NCI-H1092 (cell line): ENCODE data around the gene VSIG10.
"Not testable (repeated sequence)": the region's sequence is repeated elsewhere in the genome, so short reads cannot be mapped to it uniquely, and the experiment has no call there.

Experiments
- DNase-seq: peaks from one replicate; lab custom pipeline; 2025; lab: John Stamatoyannopoulos, UW

Gene VSIG10, protein sequence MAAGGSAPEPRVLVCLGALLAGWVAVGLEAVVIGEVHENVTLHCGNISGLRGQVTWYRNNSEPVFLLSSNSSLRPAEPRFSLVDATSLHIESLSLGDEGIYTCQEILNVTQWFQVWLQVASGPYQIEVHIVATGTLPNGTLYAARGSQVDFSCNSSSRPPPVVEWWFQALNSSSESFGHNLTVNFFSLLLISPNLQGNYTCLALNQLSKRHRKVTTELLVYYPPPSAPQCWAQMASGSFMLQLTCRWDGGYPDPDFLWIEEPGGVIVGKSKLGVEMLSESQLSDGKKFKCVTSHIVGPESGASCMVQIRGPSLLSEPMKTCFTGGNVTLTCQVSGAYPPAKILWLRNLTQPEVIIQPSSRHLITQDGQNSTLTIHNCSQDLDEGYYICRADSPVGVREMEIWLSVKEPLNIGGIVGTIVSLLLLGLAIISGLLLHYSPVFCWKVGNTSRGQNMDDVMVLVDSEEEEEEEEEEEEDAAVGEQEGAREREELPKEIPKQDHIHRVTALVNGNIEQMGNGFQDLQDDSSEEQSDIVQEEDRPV

DNA sequence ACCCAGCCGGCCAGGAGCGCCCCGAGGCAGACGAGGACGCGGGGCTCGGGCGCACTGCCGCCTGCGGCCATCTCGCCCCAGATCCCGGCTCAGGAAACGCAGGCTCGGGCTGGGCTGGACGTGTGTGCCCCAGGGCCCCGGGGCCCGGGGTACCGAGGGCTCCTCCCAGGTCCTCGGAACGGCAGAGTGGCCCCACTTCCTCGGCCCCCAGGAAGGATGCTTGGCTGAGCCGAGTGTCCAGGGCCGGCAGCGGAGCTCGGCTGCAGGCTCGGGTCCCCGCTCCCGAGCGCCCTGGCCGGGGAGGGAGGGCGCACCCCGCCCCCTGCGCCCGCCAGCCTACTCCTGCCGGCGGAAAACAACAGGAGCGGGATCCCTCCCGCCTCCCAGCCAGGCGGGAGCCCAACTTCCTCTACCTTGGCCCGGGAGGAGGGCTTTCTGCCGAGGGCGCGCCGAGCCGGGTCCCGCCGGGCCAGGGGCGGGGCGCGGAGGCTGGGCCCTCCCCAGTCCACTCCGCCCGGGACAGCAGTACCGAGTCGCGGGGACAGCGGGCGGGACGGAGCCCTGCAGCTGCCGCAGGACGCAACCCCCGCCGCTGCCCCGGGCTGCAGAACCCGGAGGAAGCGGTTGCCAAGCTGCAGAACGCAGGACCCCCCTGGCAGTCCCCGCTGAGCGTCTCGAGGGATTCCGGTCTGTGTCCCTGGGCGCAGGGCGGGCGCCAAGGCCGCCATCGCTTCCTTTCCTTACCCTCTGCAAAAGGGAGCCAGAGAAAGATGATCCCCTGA, at the start of gene VSIG10:
TSS of gene VSIG10 (minus strand) at position 411 of the 782 bp plus-strand sequence. CDS start at position 71, 340 bp downstream.
- no peak for DNase-seq

DNA sequence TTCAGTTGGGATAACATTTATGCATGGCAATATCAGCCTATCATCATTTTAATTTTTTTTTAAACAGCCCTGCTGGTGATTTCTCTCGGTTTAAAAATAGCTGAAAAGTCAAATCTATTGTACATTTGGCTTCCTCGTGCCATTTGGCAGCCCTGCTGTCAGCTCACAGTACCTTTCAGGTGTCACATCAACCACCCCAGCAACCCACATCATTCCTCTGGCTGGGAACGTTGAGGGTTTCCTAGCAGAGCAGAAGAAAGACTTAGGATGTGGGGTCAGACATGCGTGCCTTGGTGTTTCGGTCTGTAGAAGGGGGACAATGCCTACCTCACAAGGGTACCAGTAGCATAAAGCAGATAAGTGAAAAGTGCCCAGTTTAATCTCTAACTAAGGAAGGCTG, 47.9 kb upstream of the VSIG10 start:
- DNase-seq: no peak

DNA sequence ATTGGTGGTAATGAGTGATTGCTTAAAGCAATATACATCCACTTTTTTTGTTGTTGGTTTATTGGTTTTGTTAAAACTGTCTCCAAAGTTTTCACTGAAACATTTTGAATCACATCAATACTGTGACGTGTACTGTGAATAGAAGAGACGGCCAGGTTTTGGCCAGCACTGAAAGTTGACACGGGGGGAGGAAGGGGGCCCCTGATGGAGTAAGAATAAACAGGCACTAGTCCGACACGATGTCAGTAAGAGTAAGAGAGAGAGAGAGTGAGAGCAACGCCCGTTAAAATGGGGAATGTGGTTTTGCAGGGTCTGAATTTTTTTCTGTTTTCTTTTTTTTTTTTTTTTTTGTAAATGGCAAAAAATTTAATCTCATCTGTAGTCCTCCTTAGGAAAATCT, 46.8 kb upstream of the VSIG10 start:
- DNase-seq: no peak

DNA sequence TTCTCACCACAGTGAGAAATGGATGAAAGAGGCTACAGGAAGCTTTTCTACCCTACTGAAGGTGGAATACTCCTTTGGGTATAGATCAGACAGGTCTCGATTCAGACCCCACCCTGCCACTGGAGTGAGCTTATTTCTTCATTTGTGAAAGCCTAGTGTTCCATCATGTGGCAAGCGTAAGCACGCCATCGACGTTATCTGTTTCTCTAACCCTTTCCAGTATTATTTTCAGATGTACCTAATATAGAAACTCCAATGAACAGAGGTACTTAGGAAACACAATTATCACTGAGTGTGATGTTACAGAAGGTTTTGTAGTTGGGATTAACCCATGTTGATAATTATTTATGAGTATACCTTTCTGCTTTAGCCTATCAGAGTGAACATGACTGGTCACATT, 44.5 kb upstream of the VSIG10 start:
- no peak for DNase-seq

DNA sequence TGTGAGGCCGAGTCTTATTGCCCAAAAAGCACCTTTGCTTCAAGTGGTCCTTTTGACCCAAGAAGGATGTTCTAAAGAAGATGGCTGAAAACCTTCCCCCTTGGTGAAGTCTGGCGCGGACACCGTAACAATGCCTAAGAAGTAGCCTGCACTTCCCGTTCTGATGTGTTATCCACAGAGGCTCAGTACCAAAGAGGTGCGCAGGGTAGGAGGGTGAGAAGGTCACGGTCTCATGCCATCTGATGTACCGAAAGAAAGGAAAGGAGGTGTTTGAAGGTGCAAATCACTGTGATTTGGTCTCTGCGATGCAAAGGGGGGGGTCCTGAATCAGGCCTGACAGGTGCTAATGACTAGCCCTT, 42.0 kb upstream of the VSIG10 start:
- DNase-seq: no peak

DNA sequence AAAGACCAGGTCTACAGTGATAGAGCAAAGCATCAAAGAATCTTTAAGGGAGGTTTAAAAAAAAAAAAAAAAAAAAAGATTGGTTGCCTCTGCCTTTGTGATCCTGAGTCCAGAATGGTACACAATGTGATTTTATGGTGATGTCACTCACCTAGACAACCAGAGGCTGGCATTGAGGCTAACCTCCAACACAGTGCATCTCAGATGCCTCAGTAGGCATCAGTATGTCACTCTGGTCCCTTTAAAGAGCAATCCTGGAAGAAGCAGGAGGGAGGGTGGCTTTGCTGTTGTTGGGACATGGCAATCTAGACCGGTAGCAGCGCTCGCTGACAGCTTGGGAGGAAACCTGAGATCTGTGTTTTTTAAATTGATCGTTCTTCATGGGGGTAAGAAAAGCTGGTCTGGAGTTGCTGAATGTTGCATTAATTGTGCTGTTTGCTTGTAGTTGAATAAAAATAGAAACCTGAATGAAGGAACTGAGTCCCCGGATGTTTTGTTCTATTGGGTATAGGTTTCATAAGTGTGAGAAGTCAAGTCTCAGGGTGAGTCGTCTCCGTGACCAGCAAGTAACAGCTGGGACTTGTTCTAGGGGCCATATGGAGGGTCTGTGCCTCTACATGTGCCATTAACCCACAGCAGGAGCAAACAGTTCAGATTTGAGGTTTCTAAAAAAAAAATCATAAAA, 41.4 kb upstream of the VSIG10 start:
- no peak for DNase-seq

DNA sequence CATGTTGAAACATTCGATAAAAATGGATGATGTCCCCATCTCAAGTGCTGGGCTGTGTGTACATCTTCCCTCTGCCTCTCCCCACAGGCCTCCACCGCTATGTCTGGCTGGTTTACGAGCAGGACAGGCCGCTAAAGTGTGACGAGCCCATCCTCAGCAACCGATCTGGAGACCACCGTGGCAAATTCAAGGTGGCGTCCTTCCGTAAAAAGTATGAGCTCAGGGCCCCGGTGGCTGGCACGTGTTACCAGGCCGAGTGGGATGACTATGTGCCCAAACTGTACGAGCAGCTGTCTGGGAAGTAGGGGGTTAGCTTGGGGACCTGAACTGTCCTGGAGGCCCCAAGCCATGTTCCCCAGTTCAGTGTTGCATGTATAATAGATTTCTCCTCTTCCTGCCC, 40.7 kb upstream of the VSIG10 start:
- no peak for DNase-seq

DNA sequence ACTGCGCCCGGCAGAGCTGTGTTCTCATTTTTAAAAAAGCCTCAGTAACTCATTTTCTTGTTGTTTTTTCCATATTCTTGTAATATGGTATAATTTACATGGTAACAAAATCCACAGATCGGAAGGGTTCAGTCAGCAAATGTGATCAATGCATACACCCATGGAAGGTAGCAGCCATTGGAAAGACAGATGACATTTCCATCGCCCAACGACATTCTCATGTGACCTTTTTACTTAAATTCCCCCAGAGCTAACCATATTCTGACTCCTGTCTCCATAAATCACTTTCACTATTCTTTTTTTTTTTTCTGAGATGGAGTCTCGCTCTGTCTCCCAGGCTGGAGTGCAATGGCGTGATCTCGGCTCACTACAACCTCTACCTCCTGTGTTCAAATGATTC, 37.0 kb upstream of the VSIG10 start:
- DNase-seq: no peak

DNA sequence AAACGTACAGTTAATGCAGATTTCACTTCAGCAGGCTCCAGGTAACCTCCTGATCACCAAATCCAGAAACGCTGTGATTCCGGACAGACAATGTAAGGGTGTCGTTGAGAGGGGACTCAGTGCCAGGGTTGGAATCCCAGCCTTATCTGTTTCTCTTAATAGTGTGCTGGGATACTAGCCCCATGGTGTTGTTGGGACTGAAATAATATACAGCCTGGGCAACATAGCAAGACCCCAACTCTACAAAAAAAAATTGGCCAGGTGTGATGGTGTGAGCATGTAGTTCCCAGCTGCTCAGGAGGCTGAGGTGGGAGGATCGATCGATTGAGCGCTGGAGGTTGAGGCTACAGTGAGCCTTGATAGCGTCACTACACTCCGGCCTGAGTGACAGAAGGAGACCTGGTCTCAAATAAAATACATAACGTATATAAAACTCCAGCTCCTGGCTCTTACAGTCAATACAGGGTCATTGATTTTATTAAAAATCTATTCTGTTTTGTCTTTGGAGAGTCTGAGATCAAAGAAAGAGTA, 33.4 kb upstream of the VSIG10 start:
- no peak for DNase-seq

DNA sequence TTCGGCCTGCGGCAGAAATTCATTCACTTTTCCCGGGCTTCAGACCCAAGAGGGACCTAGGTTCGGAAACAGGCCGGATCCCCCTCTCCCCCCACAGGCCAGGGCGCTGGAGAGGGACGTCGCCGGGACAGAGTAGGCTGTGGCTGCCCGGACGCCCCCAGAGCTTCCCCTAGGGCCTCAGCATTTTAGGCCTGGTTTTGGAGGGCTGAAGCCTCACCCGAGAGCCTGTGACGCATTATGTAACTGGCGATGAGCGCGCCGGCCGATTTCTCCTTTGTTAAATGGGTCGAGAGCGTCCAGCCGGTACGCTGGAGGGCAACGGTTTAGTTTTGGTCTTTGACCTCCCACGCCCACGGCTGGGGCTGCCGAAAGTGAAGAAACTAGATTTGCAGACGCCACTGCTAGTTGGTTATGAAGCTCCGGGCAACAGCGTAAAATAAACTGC, 32.8 kb upstream of the VSIG10 start:
- no peak for DNase-seq

DNA sequence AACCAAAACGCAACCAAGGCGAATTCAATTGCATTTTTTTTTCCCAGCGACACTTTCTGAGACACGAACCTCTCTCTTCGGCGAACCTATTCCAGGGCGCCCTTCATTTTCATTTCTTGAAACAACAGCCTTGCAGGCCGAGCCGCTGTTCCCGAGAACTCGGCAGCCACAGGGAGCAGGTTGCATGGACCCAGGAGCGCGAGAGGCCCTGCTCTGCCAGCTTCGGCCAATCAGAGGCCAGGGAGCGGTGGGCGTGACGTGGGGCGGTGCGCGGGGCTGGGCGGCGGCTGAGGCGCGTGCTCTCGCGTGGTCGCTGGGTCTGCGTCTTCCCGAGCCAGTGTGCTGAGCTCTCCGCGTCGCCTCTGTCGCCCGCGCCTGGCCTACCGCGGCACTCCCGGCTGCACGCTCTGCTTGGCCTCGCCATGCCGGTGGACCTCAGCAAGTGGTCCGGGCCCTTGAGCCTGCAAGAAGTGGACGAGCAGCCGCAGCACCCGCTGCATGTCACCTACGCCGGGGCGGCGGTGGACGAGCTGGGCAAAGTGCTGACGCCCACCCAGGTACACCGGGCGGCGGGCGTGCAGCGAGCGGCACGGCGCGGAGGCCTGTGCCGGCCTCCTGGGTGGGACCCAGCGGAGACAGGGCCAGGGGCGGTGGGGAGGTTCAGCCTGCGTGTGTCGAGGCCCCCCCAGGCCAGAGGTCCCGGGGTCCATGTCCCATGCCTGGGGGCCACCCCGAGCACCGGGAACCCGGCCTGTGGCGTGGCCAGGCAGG, 32.2 kb upstream of the VSIG10 start, which contains the start of gene PEBP1:
TSS of gene PEBP1 (plus strand) at position 337 of the 771 bp plus-strand sequence. CDS start at position 423, 86 bp downstream.
- peak; percentile 71 for DNase-seq

DNA sequence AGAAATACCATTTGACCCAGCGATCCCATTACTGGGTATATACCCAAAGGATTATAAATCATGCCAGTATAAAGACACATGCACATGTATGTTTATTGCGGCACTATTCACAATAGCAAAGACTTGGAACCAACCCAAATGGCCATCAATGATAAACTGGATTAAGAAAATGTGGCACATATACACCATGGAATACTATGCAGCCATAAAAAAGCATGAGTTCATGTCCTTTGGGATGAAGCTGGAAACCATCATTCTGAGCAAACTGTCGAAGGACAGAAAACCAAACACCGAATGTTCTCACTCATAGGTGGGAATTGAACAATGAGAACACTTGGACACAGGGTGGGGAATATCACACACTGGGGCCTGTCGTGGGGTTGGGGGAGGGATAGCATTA, 25.6 kb upstream of the VSIG10 start:
- DNase-seq: not testable (repeated sequence)

DNA sequence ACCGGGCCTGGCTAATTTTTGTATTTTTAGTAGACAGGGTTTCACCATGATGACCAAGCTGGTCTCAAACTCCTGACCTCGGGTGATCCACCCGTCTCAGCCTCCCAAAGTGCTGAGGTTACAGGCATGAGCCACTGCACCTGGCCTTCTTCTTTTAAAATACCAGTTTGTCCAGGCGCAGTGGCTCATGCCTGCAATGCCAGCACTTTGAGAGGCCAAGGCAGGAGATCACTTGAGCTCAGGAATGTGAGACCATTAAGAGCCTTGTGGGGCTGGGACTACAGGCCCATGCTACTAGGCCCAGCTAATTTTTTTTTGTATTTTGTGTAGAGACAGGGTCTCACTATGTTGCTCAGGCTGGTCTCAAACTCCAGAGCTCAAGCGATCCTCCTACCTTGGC, 24.1 kb upstream of the VSIG10 start:
- no peak for DNase-seq

DNA sequence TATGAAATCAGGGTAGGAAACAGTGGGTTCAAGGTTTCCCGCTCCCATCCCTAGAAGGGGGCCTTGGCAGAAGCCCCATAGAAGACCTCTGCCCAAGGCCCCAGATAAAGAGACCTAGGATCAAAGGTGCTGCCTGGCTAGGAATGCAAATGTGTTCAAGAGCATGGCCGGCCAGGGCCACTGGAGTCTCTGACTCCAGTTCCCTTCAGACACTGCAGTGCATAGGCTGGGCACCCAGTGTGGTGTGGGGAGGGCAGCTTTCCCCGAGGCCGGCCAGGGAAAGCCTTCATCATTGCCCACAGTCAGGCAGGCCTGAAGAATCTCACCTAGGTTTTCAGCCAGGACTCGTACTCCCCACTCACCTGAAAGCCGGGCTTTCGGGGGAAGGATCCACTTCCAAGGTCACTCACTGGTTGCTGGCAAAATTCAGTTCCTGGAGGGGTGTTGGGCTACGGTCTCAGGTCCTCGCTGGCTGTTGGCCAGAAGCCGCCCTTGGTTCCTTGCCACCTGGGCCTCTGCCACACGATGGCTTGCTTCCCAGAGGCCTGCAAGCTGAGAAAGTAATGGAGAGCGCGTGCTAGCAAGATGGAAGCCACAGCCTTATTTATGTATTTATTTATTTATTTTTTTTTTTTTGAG, 22.4 kb upstream of the VSIG10 start:
- DNase-seq: peak; percentile 51

DNA sequence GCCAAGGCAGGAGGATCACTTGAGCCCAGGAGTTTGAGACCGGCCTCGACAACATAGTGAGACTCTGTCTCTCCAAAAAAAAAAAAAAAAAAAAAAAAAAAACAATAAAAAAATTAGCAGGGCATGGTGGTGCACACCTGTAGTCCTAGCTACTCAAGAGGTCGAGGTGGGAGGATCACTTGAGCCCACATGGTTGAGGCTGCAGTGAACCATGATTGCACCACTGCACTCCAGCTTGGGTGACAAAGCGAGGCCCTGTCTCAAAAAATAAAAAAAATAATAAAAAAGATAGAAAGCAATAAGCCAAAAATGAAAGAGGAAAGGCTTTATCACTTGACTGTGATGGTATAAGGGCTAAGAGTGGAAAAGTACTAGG, 21.9 kb upstream of the VSIG10 start:
- no peak for DNase-seq

DNA sequence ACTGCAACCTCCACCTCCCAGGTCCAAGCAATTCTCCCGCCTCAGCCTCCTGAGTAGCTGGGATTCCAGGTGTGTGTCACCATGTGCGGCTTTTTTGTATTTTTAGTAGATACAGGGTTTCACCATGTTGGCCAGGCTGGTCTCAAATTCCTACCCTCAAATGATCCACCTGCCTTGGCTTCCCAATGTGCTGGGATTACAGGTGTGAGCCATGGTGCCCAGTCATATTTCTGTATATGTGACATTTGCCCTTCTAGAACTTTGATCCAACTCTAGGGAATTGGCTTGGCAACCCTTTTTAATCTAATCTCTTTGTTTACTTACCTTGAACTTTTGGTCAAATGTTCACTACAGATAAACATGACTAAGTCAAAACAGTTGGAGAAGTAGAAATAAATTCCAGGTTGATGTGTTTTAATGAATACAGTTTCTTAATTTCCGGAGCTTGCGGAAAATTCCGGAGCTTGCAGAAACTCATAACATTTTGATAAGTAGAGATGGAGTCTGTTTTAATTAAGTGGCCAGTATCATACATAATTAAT, 20.6 kb upstream of the VSIG10 start:
- DNase-seq: no peak

DNA sequence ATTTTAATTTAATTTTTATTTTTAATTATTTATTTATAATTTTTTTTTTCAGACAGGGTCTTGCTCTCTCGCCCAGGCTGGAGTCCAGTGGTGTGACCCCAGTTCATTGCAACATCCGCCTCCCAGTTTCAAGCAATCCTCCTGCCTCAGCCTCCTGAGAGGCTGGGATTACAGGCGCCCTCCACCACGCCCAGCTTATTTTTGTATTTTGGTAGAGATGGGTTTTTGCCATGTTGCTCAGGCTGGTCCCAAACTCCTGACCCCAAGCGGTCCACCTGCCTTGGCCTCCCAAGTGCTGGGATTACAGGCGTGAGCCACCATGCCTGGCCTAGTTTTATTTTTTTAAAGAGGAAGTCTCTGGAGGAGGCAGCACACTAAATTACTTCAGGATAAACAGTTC, 18.5 kb upstream of the VSIG10 start:
- DNase-seq: no peak

DNA sequence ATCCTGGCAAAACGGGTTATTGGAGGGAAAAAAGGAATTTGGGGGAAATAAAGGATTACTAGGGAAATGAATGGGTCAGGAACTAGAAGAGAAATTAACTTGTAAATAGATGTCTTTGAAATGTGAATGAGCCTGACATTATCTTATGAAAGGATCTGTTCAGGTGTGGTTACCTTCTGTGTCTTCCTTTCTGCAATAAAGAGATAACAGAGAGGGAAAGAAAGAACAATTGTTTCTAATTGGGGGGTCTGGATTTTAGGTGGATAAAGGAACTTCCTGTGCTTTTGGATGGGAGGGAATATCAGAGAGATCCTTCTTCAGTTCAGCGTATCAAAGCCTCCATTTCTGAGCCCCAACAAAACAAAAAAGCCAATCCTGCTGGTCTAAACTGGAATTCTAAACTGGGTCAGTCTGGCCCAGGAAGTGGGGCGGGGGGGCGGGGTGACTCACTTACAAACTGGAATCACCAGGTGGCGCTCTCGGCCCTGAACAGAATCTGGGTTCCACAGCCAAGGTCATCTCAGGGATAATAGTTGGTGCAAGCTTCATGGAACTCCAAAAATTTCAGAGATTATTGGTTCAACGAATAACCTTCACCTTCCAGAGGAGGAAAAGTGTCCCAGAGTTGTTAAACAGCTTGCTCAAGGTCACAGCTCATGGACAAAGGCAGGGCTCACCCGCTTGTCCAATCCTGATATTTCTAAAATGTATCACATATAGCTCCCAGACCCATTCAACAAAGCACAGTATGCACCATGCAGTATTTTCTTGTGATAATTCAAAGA, 17.0 kb upstream of the VSIG10 start:
- peak; percentile 23 for DNase-seq

DNA sequence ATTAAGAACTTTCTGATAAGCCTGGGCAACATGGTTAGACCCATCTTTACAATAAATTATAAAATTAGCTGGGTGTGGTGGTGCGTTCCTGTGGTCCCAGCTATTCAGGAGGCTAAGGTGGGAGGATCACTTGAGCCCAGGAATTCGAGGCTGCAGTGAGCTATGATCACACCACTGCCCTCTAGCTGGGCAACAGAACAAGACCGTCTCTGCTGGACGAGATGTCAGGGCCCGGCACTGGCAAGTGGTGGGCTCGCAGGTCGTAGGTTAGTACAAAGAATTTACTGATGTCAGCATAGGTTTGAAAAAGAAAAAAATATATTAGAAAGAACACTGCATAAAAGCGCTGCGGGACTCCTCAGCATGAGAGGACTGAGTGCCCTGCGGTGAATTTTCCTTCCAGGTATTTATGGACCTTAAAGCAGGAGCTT, 15.7 kb upstream of the VSIG10 start:
- DNase-seq: no peak

DNA sequence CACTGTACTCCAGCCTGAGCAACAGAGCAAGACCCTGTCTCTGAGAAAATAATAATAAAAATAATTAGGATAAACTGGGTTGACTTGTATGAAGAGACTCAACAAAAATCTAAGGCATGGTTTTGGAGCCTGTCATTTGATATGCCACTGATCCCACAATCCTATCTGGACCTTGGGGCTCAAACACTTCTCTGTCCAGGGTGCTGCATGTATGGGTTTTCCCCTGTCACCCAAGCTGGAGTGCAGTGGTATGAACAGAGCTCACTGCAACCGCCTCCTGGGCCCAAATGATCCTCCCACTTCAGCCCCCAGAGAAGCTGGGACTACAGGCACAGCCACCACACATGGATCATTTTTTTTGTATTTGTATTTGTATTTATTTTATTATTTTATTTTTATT, 5.3 kb upstream of the VSIG10 start:
- no peak for DNase-seq
